Fibroblast of pulmonary artery (primary cell): Measurements from ENCODE around the gene ALDH3B2.

ENCODE experiments used
- DNase-seq: peaks from one replicate; pipeline ENCODE4 v3.0.0-alpha.2; 2010; ENCODE audit warnings: low read depth
- H3K4me3 ChIP-seq: replicated peaks from 2 replicates; pipeline ENCODE4 v1.5.1; 2011; ENCODE audit warnings: low read depth, mild to moderate bottlenecking, control low read depth, low read length, moderate library complexity
- CTCF ChIP-seq: IDR thresholded peaks from 2 replicates; pipeline ENCODE4 v1.5.1; 2011; ENCODE audit warnings: mild to moderate bottlenecking, control low read depth, low read length, inconsistent platforms; ENCODE audit errors: missing control alignments

ALDH3B2 gene

GRCh38 chr11:67642173-67643120 lies 32.0 kb downstream of the ALDH3B2 start:
- no peak for DNase-seq
- no peak for TF ChIP-seq CTCF

GRCh38 chr11:67641338-67642172 lies 32.9 kb downstream of the ALDH3B2 start:
- no peak for DNase-seq
- H3K4me3 ChIP-seq = no peak overlapping the region
- TF ChIP-seq CTCF = no peak

More at GRCh38 chr11:67642173-67643120, 32.0 kb downstream of the ALDH3B2 start:
- H3K4me3 ChIP-seq = no peak overlapping the region

GRCh38 chr11:67640758-67641337 lies 33.6 kb downstream of the ALDH3B2 start:
- no peak overlapping the region for H3K4me3 ChIP-seq
- no peak for TF ChIP-seq CTCF
- DNase-seq = no peak

GRCh38 chr11:67640021-67640757 lies 34.2 kb downstream of the ALDH3B2 start:
- DNase-seq = peak; percentile 52
- no peak overlapping the region for H3K4me3 ChIP-seq
- peak; percentile 70 for TF ChIP-seq CTCF

GRCh38 chr11:67639438-67639859 lies 35.0 kb downstream of the ALDH3B2 start, which contains the start of gene TBX10:
TSS of gene TBX10 (minus strand) at chr11:67639763. CDS start at chr11:67639472, 291 bp downstream.
- TF ChIP-seq CTCF = no peak
- DNase-seq = no peak
- no peak within 1 kb of the TSS for H3K4me3 ChIP-seq
